Measurements from ENCODE around the gene CAGE1.
A peak's percentile ranks its signal among the peaks of the same experiment; 100 is the strongest.

Gene CAGE1

GRCh38 chr6:7433121-7433617 lies 43.6 kb upstream of the CAGE1 start:
- Histone ChIP-seq H3K14ac (ENCODE audit: low read length) (no peak overlapping the region), H3K79me1 (ENCODE audit: low read depth, low read length) (no peaks in the 10 kb centered on the region), H2BK5ac (ENCODE audit: low read length) (no peak overlapping the region), H3K4me1 (ENCODE audit: control insufficient read depth in 2 of 2, insufficient read depth in 1 of 2, low read depth in 1 of 2, low read length in 2 of 2) (peaks cover 0 to 5% of the 10 kb centered on the region in 2 donors), H2BK15ac (ENCODE audit: low read length) (peak overlapping the region; percentile 42), H2BK120ac (ENCODE audit: low read depth, low read length) (no peak overlapping the region), H2AFZ (ENCODE audit: low read length) (no peak overlapping the region), H3K36me3 (replicated peaks in 1 of 2; ENCODE audit: control insufficient read depth in 2 of 2, insufficient read depth in 2 of 2, low read length in 2 of 2) (no peaks in the 10 kb centered on the region), H4K91ac (ENCODE audit: low read depth, low read length, poor library complexity) (no peak overlapping the region), H3K4me3 (ENCODE audit: low read length in 2 of 2) (no peak overlapping the region), H2BK12ac (ENCODE audit: low read length) (no peak overlapping the region), H4K8ac (ENCODE audit: low read depth, low read length) (no peak overlapping the region), H3K4ac (ENCODE audit: low read length) (no peak overlapping the region), H3K23ac (ENCODE audit: low read depth, low read length, poor library complexity) (no peak overlapping the region), H2AK5ac (ENCODE audit: low read depth, low read length) (no peak overlapping the region), H3K9me3 (replicated peaks in 1 of 2; ENCODE audit: control insufficient read depth in 2 of 2, insufficient read depth in 1 of 2, low read depth in 1 of 2, low read length in 2 of 2) (peaks cover 0 to 3% of the 10 kb centered on the region in 2 donors), H3K9ac (ENCODE audit: low read depth, low read length, poor library complexity) (no peak overlapping the region), H3K18ac (ENCODE audit: low read length) (no peak overlapping the region), H3K27ac (replicated peaks; ENCODE audit: low read length) (no peak overlapping the region), H3K27me3 (ENCODE audit: control insufficient read depth in 3 of 3, insufficient read depth in 3 of 3, low read depth in 1 of 3, low read length in 3 of 3) (peaks cover 0 to 4% (median 0%) of the 10 kb centered on the region in 3 experiments), H3K4me2 (ENCODE audit: insufficient read depth, low read length, poor library complexity, severe bottlenecking) (no peak overlapping the region)
- DNase-seq (ENCODE audit: low spot score) = no peak
- no CpG with 5 or more reads among the region's 5 CpGs for WGBS, 2 donors (ENCODE audit: extremely low coverage in 2 of 2, insufficient read length in 2 of 2, insufficient replicate concordance in 1 of 2)

- H3K9ac ChIP-seq (ENCODE audit: low read depth, low read length, poor library complexity) = no peak overlapping the region
- no peak overlapping the region for H4K91ac ChIP-seq (ENCODE audit: low read depth, low read length, poor library complexity)
- H2AFZ ChIP-seq (ENCODE audit: low read length) = peak overlapping the region; percentile 64
- no peak overlapping the region for H2AK5ac ChIP-seq (ENCODE audit: low read depth, low read length)
- no peak overlapping the region for H3K4ac ChIP-seq (ENCODE audit: low read length)
- H3K27ac ChIP-seq (replicated peaks; ENCODE audit: low read length) = no peak overlapping the region
- peaks cover 0 to 5% of the 10 kb centered on the region in 2 donors for H3K4me1 ChIP-seq (ENCODE audit: control insufficient read depth in 2 of 2, insufficient read depth in 1 of 2, low read depth in 1 of 2, low read length in 2 of 2)
- H3K23ac ChIP-seq (ENCODE audit: low read depth, low read length, poor library complexity) = no peak overlapping the region
- no peaks in the 10 kb centered on the region for H3K36me3 ChIP-seq (replicated peaks in 1 of 2; ENCODE audit: control insufficient read depth in 2 of 2, insufficient read depth in 2 of 2, low read length in 2 of 2)
- H4K8ac ChIP-seq (ENCODE audit: low read depth, low read length) = no peak overlapping the region
- no CpG with 5 or more reads among the region's 16 CpGs for WGBS, 2 donors (ENCODE audit: extremely low coverage in 2 of 2, insufficient read length in 2 of 2, insufficient replicate concordance in 1 of 2)
- peaks cover 0 to 4% (median 0%) of the 10 kb centered on the region in 3 experiments for H3K27me3 ChIP-seq (ENCODE audit: control insufficient read depth in 3 of 3, insufficient read depth in 3 of 3, low read depth in 1 of 3, low read length in 3 of 3)
- H2BK15ac ChIP-seq (ENCODE audit: low read length) = peak overlapping the region; percentile 42
- H3K4me3 ChIP-seq (ENCODE audit: low read length in 2 of 2) = no peak overlapping the region
- H3K9me3 ChIP-seq (replicated peaks in 1 of 2; ENCODE audit: control insufficient read depth in 2 of 2, insufficient read depth in 1 of 2, low read depth in 1 of 2, low read length in 2 of 2) = peaks cover 0 to 3% of the 10 kb centered on the region in 2 donors
- H3K18ac ChIP-seq (ENCODE audit: low read length) = peak overlapping the region; percentile 58
- no peak overlapping the region for H2BK120ac ChIP-seq (ENCODE audit: low read depth, low read length)
- no peak overlapping the region for H3K14ac ChIP-seq (ENCODE audit: low read length)
- DNase-seq (ENCODE audit: low spot score) = no peak
- no peak overlapping the region for H2BK12ac ChIP-seq (ENCODE audit: low read length)
- no peak overlapping the region for H3K4me2 ChIP-seq (ENCODE audit: insufficient read depth, low read length, poor library complexity, severe bottlenecking)
- H3K79me1 ChIP-seq (ENCODE audit: low read depth, low read length) = no peaks in the 10 kb centered on the region
- H2BK5ac ChIP-seq (ENCODE audit: low read length) = no peak overlapping the region
These were observed 43.0 kb upstream of the CAGE1 start for GRCh38 chr6:7432391-7433120.

- peaks cover 0 to 3% of the 10 kb centered on the region in 2 donors for H3K9me3 ChIP-seq (replicated peaks in 1 of 2; ENCODE audit: control insufficient read depth in 2 of 2, insufficient read depth in 1 of 2, low read depth in 1 of 2, low read length in 2 of 2)
- DNase-seq (ENCODE audit: low spot score) = no peak
- H2BK5ac ChIP-seq (ENCODE audit: low read length) = no peak overlapping the region
- H3K9ac ChIP-seq (ENCODE audit: low read depth, low read length, poor library complexity) = no peak overlapping the region
- peak overlapping the region; percentile 17 for H2BK15ac ChIP-seq (ENCODE audit: low read length)
- H2AFZ ChIP-seq (ENCODE audit: low read length) = peak overlapping the region; percentile 64
- no peak overlapping the region for H3K23ac ChIP-seq (ENCODE audit: low read depth, low read length, poor library complexity)
- H3K36me3 ChIP-seq (replicated peaks in 1 of 2; ENCODE audit: control insufficient read depth in 2 of 2, insufficient read depth in 2 of 2, low read length in 2 of 2) = no peaks in the 10 kb centered on the region
- H3K4me2 ChIP-seq (ENCODE audit: insufficient read depth, low read length, poor library complexity, severe bottlenecking) = no peak overlapping the region
- peaks cover 0 to 5% of the 10 kb centered on the region in 2 donors for H3K4me1 ChIP-seq (ENCODE audit: control insufficient read depth in 2 of 2, insufficient read depth in 1 of 2, low read depth in 1 of 2, low read length in 2 of 2)
- no peak overlapping the region for H4K8ac ChIP-seq (ENCODE audit: low read depth, low read length)
- no peak overlapping the region for H4K91ac ChIP-seq (ENCODE audit: low read depth, low read length, poor library complexity)
- H2BK12ac ChIP-seq (ENCODE audit: low read length) = no peak overlapping the region
- no CpG with 5 or more reads among the region's 24 CpGs for WGBS, 2 donors (ENCODE audit: extremely low coverage in 2 of 2, insufficient read length in 2 of 2, insufficient replicate concordance in 1 of 2)
- no peak overlapping the region for H3K4me3 ChIP-seq (ENCODE audit: low read length in 2 of 2)
- no peak overlapping the region for H3K27ac ChIP-seq (replicated peaks; ENCODE audit: low read length)
- H2AK5ac ChIP-seq (ENCODE audit: low read depth, low read length) = no peak overlapping the region
- H3K27me3 ChIP-seq (ENCODE audit: control insufficient read depth in 3 of 3, insufficient read depth in 3 of 3, low read depth in 1 of 3, low read length in 3 of 3) = peaks cover 0 to 4% (median 0%) of the 10 kb centered on the region in 3 experiments
- H2BK120ac ChIP-seq (ENCODE audit: low read depth, low read length) = no peak overlapping the region
- no peak overlapping the region for H3K14ac ChIP-seq (ENCODE audit: low read length)
- H3K79me1 ChIP-seq (ENCODE audit: low read depth, low read length) = no peaks in the 10 kb centered on the region
- H3K4ac ChIP-seq (ENCODE audit: low read length) = no peak overlapping the region
- peak overlapping the region; percentile 58 for H3K18ac ChIP-seq (ENCODE audit: low read length)
These were observed 42.3 kb upstream of the CAGE1 start for GRCh38 chr6:7431674-7432390.

GRCh38 chr6:7431313-7431673 lies 41.8 kb upstream of the CAGE1 start:
- no peak overlapping the region for H3K27ac ChIP-seq (replicated peaks; ENCODE audit: low read length)
- peaks cover 0 to 3% of the 10 kb centered on the region in 2 donors for H3K9me3 ChIP-seq (replicated peaks in 1 of 2; ENCODE audit: control insufficient read depth in 2 of 2, insufficient read depth in 1 of 2, low read depth in 1 of 2, low read length in 2 of 2)
- WGBS, 2 donors (ENCODE audit: extremely low coverage in 2 of 2, insufficient read length in 2 of 2, insufficient replicate concordance in 1 of 2) = no CpG with 5 or more reads among the region's 8 CpGs
- H2AK5ac ChIP-seq (ENCODE audit: low read depth, low read length) = no peak overlapping the region
- H2BK12ac ChIP-seq (ENCODE audit: low read length) = no peak overlapping the region
- no peak overlapping the region for H4K91ac ChIP-seq (ENCODE audit: low read depth, low read length, poor library complexity)
- H3K23ac ChIP-seq (ENCODE audit: low read depth, low read length, poor library complexity) = no peak overlapping the region
- peak overlapping the region; percentile 17 for H2BK15ac ChIP-seq (ENCODE audit: low read length)
- DNase-seq (ENCODE audit: low spot score) = no peak
- no peak overlapping the region for H2BK120ac ChIP-seq (ENCODE audit: low read depth, low read length)
- no peak overlapping the region for H3K18ac ChIP-seq (ENCODE audit: low read length)
- H3K9ac ChIP-seq (ENCODE audit: low read depth, low read length, poor library complexity) = no peak overlapping the region
- H3K79me1 ChIP-seq (ENCODE audit: low read depth, low read length) = no peaks in the 10 kb centered on the region
- H3K14ac ChIP-seq (ENCODE audit: low read length) = no peak overlapping the region
- no peak overlapping the region for H4K8ac ChIP-seq (ENCODE audit: low read depth, low read length)
- no peak overlapping the region for H3K4me2 ChIP-seq (ENCODE audit: insufficient read depth, low read length, poor library complexity, severe bottlenecking)
- peaks cover 0 to 4% (median 0%) of the 10 kb centered on the region in 3 experiments for H3K27me3 ChIP-seq (ENCODE audit: control insufficient read depth in 3 of 3, insufficient read depth in 3 of 3, low read depth in 1 of 3, low read length in 3 of 3)
- H2AFZ ChIP-seq (ENCODE audit: low read length) = no peak overlapping the region
- no peak overlapping the region for H2BK5ac ChIP-seq (ENCODE audit: low read length)
- no peak overlapping the region for H3K4me3 ChIP-seq (ENCODE audit: low read length in 2 of 2)
- peaks cover 0 to 5% of the 10 kb centered on the region in 2 donors for H3K4me1 ChIP-seq (ENCODE audit: control insufficient read depth in 2 of 2, insufficient read depth in 1 of 2, low read depth in 1 of 2, low read length in 2 of 2)
- no peaks in the 10 kb centered on the region for H3K36me3 ChIP-seq (replicated peaks in 1 of 2; ENCODE audit: control insufficient read depth in 2 of 2, insufficient read depth in 2 of 2, low read length in 2 of 2)
- no peak overlapping the region for H3K4ac ChIP-seq (ENCODE audit: low read length)

Measured in neuronal stem cell (in vitro differentiated cells).